SK-N-MC (cell line): ENCODE measurements around the gene RBM42.
A peak's percentile ranks its signal among the peaks of the same experiment; 100 is the strongest.
"Not testable (repeated sequence)": the region's sequence is repeated elsewhere in the genome, so short reads cannot be mapped to it uniquely, and the experiment has no call there.

Experiments used
- DNase-seq: peaks from one replicate; pipeline ENCODE4 v3.0.0-alpha.2; 2011; ENCODE audit warnings: low read depth, low spot score
- H3K27ac ChIP-seq: fragments of 200-600 bp; sonication (generic); 2 replicates; pipeline ENCODE4 v1.5.1; 2016; ENCODE audit warnings: mixed run types
- H3K36me3 ChIP-seq: fragments of 200-600 bp; sonication (generic); 2 replicates; pipeline ENCODE4 v1.6.1; 2017; ENCODE audit warnings: antibody characterized with exemption, low read length, mixed read lengths; ENCODE audit not compliant: insufficient read depth
- H3K4me3 ChIP-seq: fragments of 200-600 bp; sonication (generic); 2 replicates; pipeline ENCODE4 v1.5.1; 2016
- H3K9ac ChIP-seq: fragments of 200-600 bp; sonication (generic); 2 replicates; pipeline ENCODE4 v1.8.0; 2017; ENCODE audit warnings: mixed run types, mixed read lengths; ENCODE audit not compliant: insufficient read length
- H3K9me3 ChIP-seq: fragments of 200-600 bp; sonication (generic); 2 replicates; pipeline ENCODE4 v1.6.1; 2017; ENCODE audit warnings: low read depth, mild to moderate bottlenecking, antibody characterized with exemption, low read length, moderate library complexity, mixed read lengths
- EZH2 ChIP-seq: fragments of 200-600 bp; sonication (generic); IDR thresholded peaks from one replicate; pipeline ENCODE4 v1.6.1; 2017; ENCODE audit warnings: antibody characterized with exemption
- FOXP2 ChIP-seq: optimal IDR thresholded peaks from 2 replicates; pipeline ENCODE3; 2011; ENCODE audit warnings: mild to moderate bottlenecking, moderate library complexity; ENCODE audit not compliant: insufficient read depth; ENCODE audit errors: extremely low read length, control extremely low read depth
- POLR2AphosphoS5 ChIP-seq: IDR thresholded peaks from 2 replicates; pipeline ENCODE4 v1.6.1; 2012; ENCODE audit warnings: mild to moderate bottlenecking, low read depth, low read length, borderline replicate concordance

RBM42 gene

DNA sequence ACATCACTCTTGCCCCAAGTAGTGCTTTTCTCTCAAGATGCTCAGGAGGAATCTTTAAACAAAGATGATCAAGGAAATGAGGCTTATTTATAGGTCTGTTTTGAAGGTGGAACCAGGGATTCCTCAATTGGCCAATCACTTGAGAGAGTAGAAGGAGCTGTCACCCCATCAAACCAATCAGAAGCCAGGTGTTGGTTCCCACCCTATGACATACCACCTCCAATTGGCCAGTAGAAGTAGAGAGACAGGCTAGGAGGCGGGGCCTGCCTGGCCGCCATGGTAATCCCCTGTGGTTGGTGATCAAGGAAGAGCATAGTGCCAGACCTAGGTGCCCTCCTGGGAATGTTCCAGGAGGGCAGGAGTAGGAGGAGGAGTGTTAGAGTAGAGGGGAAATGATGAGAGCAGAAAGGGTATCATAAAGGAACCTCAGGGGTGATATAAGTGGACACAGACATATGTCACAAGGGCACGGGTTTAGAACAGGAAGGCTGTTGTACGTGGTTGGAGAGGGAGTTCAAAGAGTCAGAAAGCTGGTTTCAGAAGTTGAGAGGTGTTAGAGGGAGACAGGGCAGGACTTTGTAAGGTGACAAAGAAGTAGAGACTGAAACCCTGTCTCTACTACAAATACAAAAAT is 32.4 kb upstream of the RBM42 start:
- Histone ChIP-seq H3K9me3 (no peaks in the 10 kb centered on the region), H3K27ac (no peak overlapping the region), H3K4me3 (no peak overlapping the region), H3K9ac (no peak overlapping the region), H3K36me3 (no peaks in the 10 kb centered on the region)
- DNase-seq = no peak
- no peak for TF ChIP-seq POLR2AphosphoS5
- no peak for TF ChIP-seq EZH2
- TF ChIP-seq FOXP2 = no peak

GRCh38 chr19:35601971-35602370 is 26.9 kb upstream of the RBM42 start:
- Histone ChIP-seq H3K9me3 (no peaks in the 10 kb centered on the region), H3K4me3 (no peak overlapping the region), H3K9ac (no peak overlapping the region), H3K27ac (no peak overlapping the region), H3K36me3 (no peaks in the 10 kb centered on the region)
- no peak for DNase-seq
- TF ChIP-seq POLR2AphosphoS5 (no peak), FOXP2 (no peak), EZH2 (no peak)

DNA sequence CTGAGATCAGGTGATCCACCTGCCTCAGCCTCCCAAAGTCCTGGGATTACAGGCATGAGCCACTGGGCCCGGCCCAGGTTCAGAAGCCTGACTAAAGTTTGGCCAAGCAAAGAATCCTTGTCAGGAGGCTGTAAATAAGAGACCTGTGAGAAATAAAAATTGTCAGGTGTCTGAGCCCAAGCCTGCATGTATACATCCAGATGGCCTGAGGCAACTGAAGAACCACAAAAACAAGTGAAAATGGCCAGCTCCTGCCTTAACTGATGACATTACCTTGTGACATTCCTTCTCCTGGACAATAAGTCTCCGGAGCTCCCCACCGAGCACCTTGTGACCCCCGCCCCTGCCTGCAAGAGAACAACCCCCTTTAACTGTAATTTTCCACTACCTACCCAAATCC is 24.4 kb upstream of the RBM42 start:
- not testable (repeated sequence) for H3K9me3 ChIP-seq, H3K4me3 ChIP-seq, H3K9ac ChIP-seq, H3K36me3 ChIP-seq, H3K27ac ChIP-seq, DNase-seq

DNA sequence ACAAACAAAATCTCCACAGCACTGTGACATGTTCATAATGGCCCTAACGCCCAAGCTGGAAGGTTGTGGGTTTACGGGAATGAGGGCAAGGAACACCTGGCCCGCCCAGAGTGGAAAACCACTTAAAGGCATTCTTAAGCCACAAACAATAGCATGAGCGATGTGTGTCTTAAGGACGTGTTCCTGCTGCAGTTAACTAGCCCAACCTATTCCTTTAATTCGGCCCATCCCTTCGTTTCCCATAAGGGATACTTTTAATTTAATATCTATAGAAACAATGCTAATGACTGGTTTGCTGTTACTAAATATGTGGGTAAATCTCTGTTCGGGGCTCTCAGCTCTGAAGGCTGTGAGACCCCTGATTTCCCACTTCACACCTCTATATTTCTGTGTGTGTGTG is 21.7 kb upstream of the RBM42 start:
- H3K36me3 ChIP-seq, DNase-seq: not testable (repeated sequence)

GRCh38 chr19:35607661-35608060 is 21.2 kb upstream of the RBM42 start:
- Histone ChIP-seq H3K36me3 (no peaks in the 10 kb centered on the region), H3K27ac (no peak overlapping the region), H3K9me3 (no peaks in the 10 kb centered on the region), H3K9ac (no peak overlapping the region), H3K4me3 (no peak overlapping the region)
- DNase-seq = no peak
- TF ChIP-seq EZH2 (no peak), FOXP2 (no peak), POLR2AphosphoS5 (no peak)

More for the DNA sequence above, 21.7 kb upstream of the RBM42 start:
- H3K9ac ChIP-seq, H3K4me3 ChIP-seq, H3K9me3 ChIP-seq, H3K27ac ChIP-seq: not testable (repeated sequence)

DNA sequence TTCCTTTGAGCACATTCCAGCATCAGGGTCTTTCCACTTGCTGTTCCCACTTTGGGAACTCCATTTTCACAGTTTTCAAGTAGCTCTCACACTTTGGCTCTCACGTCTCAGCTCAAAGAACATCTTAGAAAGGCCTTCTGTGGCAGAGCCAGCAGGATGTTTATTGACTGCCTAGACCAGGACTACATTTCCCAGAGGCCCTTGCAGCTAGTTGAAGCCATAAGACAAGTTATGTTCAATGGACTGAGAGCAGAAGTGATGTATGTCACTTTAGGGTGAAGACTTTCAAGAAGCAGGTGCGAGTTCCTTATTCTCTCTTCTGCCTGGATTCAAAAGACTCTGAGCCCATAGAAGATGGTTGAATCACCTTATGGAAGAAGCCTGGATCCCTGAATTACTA is 20.6 kb upstream of the RBM42 start:
- no peaks in the 10 kb centered on the region for H3K9me3 ChIP-seq
- no peaks in the 10 kb centered on the region for H3K36me3 ChIP-seq
- DNase-seq = no peak
- no peak overlapping the region for H3K27ac ChIP-seq
- H3K4me3 ChIP-seq = no peak overlapping the region
- no peak overlapping the region for H3K9ac ChIP-seq
- TF ChIP-seq FOXP2 (no peak), EZH2 (no peak), POLR2AphosphoS5 (no peak)

- no peak for DNase-seq
- H3K9ac ChIP-seq = no peak overlapping the region
These were observed 18.9 kb upstream of the RBM42 start for GRCh38 chr19:35609851-35610353.

GRCh38 chr19:35612224-35612558 is 16.6 kb upstream of the RBM42 start:
- peak overlapping the region; percentile 64 for H3K9ac ChIP-seq
- H3K27ac ChIP-seq = no peak overlapping the region
- no peak for TF ChIP-seq POLR2AphosphoS5
- peak overlapping the region; percentile 97 for H3K4me3 ChIP-seq
- no peaks in the 10 kb centered on the region for H3K9me3 ChIP-seq
- no peak for DNase-seq
- no peaks in the 10 kb centered on the region; the same call in 1 of the 2 replicates for H3K36me3 ChIP-seq

More at GRCh38 chr19:35609851-35610353, 18.9 kb upstream of the RBM42 start:
- TF ChIP-seq FOXP2 (no peak), POLR2AphosphoS5 (no peak), EZH2 (no peak)
- H3K4me3 ChIP-seq = no peak overlapping the region
- no peaks in the 10 kb centered on the region for H3K36me3 ChIP-seq
- H3K9me3 ChIP-seq = no peaks in the 10 kb centered on the region
- no peak overlapping the region for H3K27ac ChIP-seq

DNA sequence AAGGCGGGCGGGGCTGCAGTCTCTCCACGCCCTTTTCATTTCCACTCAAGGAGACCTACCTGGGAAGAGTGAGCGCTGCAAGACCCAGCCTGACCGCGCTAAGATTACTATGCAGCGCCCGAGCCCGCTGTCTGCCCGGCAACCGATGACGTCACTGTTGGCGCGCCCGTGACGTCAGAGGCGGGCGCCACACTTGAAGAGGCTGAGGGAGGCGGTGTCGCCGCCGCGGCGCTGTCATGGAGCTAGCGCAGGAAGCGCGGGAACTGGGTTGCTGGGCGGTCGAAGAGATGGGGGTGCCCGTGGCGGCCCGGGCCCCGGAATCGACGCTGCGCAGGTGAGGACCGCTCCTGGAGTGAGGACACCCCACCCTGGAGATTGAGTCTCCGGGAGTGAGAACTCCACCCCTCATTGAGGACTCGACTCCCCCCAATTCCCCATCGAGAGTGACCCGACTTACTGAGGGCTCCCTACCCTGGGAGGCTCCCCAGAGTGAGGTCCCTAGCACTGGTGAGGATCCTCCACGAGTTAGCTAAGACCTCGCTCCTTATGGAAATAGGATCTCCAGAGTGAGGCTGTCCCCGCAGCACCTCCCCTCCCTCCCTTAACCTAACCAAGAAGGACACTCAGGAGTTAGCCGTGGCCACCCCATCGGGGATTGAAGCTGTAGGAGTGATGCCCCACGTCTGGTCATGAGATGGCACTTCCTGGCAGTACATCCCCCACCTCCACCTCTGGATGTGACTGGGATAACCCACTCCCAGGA is 16.1 kb upstream of the RBM42 start, which contains the start of gene HAUS5:
TSS of gene HAUS5 (plus strand) at position 177 of the 763 bp plus-strand sequence. CDS start at position 237, 60 bp downstream.
- Histone ChIP-seq H3K36me3 (no peaks in the 10 kb centered on the region; the same call in 1 of the 2 replicates), H3K4me3 (peak within 1 kb of the TSS; percentile 97), H3K27ac (no peak within 1 kb of the TSS), H3K9ac (peak within 1 kb of the TSS; percentile 96), H3K9me3 (no peaks in the 10 kb centered on the region)
- peak; percentile 22 for DNase-seq
- TF ChIP-seq POLR2AphosphoS5 (peak; percentile 79), EZH2 (no peak)
